Activated CD4-positive, CD25-positive, alpha-beta regulatory T cell treated with anti-CD3 and anti-CD28 coated beads, Interleukin-2, amount 50 U/mL, for 72 hours (primary cell): ENCODE data around the gene ATP6V1C2.
"Not testable (repeated sequence)": the region's sequence is repeated elsewhere in the genome, so short reads cannot be mapped to it uniquely, and the experiment has no call there.

ENCODE experiments used
- DNase-seq: peaks from one replicate; pipeline ENCODE4 v3.0.0; 2021

ATP6V1C2 gene

GRCh38 chr2:10817413-10817812 is 96.0 kb downstream of the ATP6V1C2 start:
- no peak for DNase-seq

- not testable (repeated sequence) for DNase-seq
Measured at GRCh38 chr2:10818305-10818704, 96.9 kb downstream of the ATP6V1C2 start.

- DNase-seq = no peak
Measured at GRCh38 chr2:10818984-10819383, 97.6 kb downstream of the ATP6V1C2 start.

- no peak for DNase-seq
Measured at GRCh38 chr2:10819714-10820314, 98.4 kb downstream of the ATP6V1C2 start.

- DNase-seq = no peak
Measured at GRCh38 chr2:10820562-10820961, 99.1 kb downstream of the ATP6V1C2 start.

GRCh38 chr2:10820978-10821695 is 99.7 kb downstream of the ATP6V1C2 start:
- no peak for DNase-seq

- DNase-seq = no peak
Measured at GRCh38 chr2:10824191-10824590, 102.8 kb downstream of the ATP6V1C2 start.

- no peak for DNase-seq
Measured at GRCh38 chr2:10826026-10826425, 104.6 kb downstream of the ATP6V1C2 start.

- DNase-seq = no peak
Measured at GRCh38 chr2:10826625-10827024, 105.2 kb downstream of the ATP6V1C2 start.

- no peak for DNase-seq
Measured at GRCh38 chr2:10828346-10828745, 106.9 kb downstream of the ATP6V1C2 start.

- DNase-seq = no peak
Measured at GRCh38 chr2:10829299-10829698, 107.9 kb downstream of the ATP6V1C2 start.

GRCh38 chr2:10830203-10830602 is 108.8 kb downstream of the ATP6V1C2 start:
- no peak for DNase-seq

GRCh38 chr2:10830641-10831399 is 109.4 kb downstream of the ATP6V1C2 start:
- no peak for DNase-seq

GRCh38 chr2:10831400-10831985 is 110.1 kb downstream of the ATP6V1C2 start:
- no peak for DNase-seq

GRCh38 chr2:10832203-10832936 is 110.9 kb downstream of the ATP6V1C2 start:
- DNase-seq = peak; percentile 85

GRCh38 chr2:10833021-10833420 is 111.6 kb downstream of the ATP6V1C2 start:
- DNase-seq = no peak

GRCh38 chr2:10834068-10834655 is 112.7 kb downstream of the ATP6V1C2 start:
- DNase-seq = no peak
